GM18519 (cell line): Measurements from ENCODE around the gene TMEM161A.
"Not testable (repeated sequence)": the region's sequence is repeated elsewhere in the genome, so short reads cannot be mapped to it uniquely, and the experiment has no call there.

ENCODE experiments used
- ATAC-seq: cut with Tn5 transposase; IDR thresholded peaks from one replicate; pipeline ENCODE4 v1.9.1; 2021; ENCODE audit warnings: mild to moderate bottlenecking, moderate library complexity; ENCODE audit not compliant: unreplicated experiment, low FRiP score

Gene TMEM161A

GRCh38 chr19:19138109-19138981 lies at the start of gene TMEM161A:
TSS of gene TMEM161A (minus strand) at chr19:19138478. CDS start at chr19:19138428, 50 bp downstream.
- ATAC-seq = peak; percentile 87

- ATAC-seq = no peak
Observed at GRCh38 chr19:19186742-19187141, 48.5 kb upstream of the TMEM161A start.

DNA sequence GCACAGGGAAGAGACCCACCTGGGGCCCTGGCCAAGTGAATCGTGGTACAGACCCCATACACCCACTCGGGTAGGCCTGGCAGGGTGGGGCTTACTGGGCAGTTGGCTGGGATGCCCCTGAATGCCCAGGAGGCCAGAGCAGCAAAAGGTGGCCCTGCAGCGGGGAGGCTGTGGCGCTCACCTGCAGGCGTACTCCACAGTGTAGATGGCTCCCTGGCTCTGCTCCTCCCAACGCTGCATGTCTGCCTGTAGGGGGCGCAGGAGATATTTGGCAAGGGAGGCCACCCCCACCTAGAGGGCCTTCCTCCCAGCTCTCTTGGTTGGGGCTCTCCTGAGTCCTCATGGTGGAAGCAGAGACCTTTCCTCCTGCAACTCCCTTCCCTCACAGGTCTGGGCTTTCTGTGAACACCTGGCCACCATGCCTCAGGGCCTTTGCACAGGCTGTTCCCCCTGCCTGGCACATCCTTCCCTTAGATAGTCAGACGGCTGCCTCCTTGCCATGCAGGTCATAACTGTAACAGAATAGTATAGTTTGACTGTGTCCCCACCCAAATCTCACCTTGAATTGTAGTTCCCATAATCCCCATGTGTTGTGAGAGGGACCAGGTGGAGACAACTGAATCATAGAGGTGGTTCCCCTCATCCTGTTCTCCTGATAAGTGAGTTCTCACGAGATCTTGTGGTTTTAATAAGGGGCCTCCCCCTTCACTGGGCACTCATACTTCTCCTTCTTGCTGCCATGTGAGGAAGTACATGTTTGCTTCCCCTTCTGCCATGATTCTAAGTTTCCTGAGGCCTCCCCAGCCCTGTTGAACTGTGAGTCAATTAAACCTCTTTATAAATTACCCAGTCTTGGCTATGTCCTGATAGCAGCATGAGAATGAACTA lies 47.8 kb upstream of the TMEM161A start:
- ATAC-seq = no peak

GRCh38 chr19:19181488-19181998 lies 43.3 kb upstream of the TMEM161A start:
- no peak for ATAC-seq

DNA sequence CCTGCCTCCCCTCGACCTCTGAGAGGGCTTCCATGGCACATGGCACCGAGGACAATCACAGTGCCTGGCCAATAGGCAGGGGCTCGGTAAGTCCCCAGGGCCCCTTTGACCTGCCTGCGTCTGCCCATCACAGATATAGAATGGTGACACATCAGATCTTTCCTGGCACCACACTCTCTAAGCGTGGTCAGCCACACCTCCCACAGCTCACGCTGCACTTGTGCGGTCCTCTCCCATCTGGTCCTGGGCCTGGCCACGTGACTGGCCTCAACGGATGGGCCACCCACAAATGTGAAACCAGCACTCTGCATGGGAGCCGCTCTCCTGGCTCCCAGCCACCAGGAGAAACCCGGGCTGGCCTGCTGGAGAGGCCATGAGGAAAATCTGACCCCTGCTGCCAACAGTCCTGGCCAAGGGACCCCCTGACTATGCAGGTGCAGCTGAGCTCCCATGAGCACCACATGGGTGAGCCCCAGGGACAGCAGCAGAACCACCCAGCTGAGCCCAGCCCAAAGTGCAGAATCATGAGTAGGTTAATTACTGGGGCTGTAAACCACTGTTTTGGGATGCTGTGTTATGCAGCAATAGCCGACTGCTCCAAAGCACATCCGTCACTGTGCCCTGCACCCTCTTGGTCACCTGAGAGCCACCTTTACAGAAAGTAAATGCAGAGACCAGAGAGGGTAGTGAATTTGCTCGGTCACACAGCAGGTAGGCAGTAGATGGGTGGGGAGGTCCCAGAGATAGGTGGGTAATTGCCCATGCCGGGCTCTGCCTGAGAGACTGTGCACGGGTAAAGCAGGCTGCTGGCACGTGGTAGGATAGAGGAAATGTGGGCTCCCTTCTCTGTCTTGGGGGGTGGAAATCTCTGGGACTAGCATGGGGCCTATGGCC lies 41.5 kb upstream of the TMEM161A start:
- no peak for ATAC-seq

- ATAC-seq = no peak
Observed at GRCh38 chr19:19176950-19177349, 38.7 kb upstream of the TMEM161A start.

GRCh38 chr19:19173243-19173642 lies 35.0 kb upstream of the TMEM161A start:
- not testable (repeated sequence) for ATAC-seq

DNA sequence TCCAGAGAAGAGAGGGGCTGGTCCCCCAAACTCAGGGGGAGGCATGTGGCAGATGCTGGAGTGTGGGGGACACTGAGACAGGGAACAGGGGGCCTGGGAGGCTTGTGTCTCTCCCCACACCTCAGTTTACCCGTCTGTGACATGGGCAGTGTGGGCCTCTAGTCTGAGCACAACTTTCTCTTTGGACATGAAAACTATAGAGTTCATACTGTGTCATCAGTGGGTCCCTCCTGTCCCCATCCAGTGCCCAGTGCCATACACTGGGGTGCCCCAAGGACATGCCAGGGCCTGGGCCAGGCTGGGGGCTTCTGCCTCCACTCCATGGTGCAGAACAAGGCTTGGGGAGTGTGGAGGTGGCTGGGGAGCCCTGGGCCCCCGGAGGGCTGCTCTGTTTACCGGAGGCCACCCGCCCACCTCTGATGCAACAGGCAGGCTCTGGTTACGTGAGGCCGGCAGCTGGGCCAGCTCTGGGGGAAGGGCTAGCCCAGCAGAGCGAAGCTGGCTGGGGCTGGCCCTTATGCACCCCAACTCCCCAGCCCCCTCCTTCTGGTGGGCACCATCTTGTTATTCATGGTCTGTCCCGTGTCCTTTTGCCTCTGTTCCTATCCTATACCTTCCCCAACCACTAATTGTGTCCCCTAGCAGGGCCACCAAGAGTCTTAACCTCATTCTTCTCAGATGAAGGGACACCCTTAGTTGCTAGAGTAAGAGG lies 33.7 kb upstream of the TMEM161A start:
- ATAC-seq = no peak

GRCh38 chr19:19170873-19171672 lies 32.8 kb upstream of the TMEM161A start:
- no peak for ATAC-seq

GRCh38 chr19:19170053-19170872 lies 32.0 kb upstream of the TMEM161A start, which contains the start of gene MEF2B:
TSS of gene MEF2B (minus strand) at chr19:19170263. CDS start at chr19:19150735, 19,528 bp downstream.
- peak; percentile 65 for ATAC-seq

GRCh38 chr19:19169236-19170052 lies 31.2 kb upstream of the TMEM161A start:
- ATAC-seq = no peak

DNA sequence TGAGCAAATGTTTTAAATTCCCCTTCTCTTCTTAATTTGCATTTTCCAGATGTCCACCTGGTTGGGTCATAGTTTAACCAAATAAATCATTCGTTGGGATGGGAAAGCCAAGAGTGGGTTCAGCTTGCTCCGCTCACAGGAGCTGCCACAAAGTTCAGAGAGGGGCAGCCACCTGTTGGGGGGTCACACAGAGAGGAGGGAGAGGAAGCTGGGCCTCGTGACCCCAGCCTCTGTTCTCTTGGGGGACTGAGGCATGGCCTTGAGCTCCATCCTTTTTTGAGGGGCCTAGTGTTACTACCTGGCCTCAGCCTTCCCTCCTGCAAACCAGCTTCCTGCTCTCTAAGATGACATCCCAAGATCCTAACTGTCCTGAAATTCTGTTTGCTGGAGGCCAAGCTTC lies 29.3 kb upstream of the TMEM161A start:
- no peak for ATAC-seq

- ATAC-seq = no peak
Observed at GRCh38 chr19:19165396-19165795, 27.1 kb upstream of the TMEM161A start.

DNA sequence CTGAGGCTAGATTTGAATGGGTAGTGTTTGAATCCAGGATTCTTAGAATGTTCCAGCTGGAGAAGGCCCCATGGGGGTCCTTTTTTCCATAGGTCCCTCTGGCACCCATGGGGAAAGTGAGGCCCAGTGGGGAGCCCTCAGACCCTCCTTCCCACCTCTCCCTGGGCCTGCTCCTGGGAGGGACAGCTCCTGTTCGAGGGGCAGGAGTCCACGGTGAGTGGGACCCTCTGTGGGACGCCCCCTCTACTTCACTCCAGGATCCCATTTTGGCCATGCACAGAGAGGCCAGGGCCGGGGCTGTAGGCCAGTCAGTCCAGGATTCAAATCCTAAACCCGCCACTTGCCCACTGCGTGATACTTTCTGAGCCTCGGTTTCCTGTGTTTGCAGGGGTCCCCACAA lies 24.2 kb upstream of the TMEM161A start:
- ATAC-seq = no peak

DNA sequence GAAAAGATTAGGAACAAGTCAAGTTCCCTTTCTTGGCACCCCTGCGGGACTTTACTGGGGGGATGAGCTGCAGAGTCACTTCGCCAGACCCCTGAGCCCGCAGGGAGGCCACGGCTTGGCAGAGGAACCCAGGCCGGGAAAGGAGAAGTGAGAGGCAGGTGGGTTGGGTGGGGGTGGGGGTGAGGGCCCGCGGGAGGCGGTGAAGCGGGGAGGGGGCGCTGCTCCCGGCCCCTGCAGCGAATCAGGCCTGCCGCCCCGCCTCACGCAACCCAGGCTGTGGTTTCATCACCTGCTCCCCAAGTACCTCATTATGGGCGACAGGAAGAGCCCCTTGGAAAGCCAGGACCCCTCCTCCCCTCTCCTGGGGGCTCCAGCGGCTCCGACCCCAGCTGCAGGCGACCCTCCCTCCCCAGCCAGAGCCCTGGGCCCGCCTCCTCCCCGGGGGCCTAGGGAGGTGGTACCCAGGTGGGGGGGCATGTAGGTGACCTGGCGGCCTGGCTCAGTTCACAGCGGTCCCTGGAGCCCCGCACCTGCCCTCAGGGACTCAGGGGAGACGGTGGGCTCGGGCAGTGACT lies 22.3 kb upstream of the TMEM161A start:
- ATAC-seq = no peak

DNA sequence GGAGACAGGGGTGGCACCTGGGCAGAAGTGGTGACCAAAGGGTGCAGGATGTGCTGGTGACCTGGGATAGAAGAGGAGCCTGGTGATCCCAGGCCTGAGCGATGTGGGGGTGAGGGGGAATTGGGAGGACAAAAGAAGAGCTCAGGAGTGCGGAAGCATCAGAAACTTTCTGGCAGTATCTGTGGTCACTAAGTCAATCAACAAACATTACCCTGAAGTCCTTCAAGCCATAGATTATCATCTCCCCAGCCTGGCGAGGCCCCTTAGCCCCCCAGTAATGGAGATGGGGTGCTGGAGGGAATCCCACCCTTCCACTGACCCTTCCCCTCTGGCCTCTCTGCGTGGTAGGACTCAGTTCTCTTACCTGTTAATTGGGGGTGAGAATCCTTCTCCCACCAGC lies 21.3 kb upstream of the TMEM161A start:
- ATAC-seq = no peak

- ATAC-seq = no peak
Observed at GRCh38 chr19:19157808-19158207, 19.5 kb upstream of the TMEM161A start.
